Gastrocnemius medialis (tissue), 4 donors: Measurements from ENCODE around the gene UGT1A5.

Experiments
- CTCF ChIP-seq, 5 experiments: fragments of 450-650 bp in 3 of 5; fragments of 200-600 bp in 2 of 5; sonication (generic) in 2 of 5; IDR thresholded peaks in 4 of 5; conservative IDR thresholded peaks in 1 of 5; 1 replicate in 4 of 5; 2 replicates in 1 of 5; pipeline ENCODE4 v1.5.1; 2016 to 2019; ENCODE audit warnings: antibody characterized with exemption in 5 of 5, mild to moderate bottlenecking in 3 of 5, moderate library complexity in 3 of 5
- POLR2A ChIP-seq, 2 donors: fragments of 450-650 bp; IDR thresholded peaks; one replicate each; pipeline ENCODE4 v1.6.1; 2017; ENCODE audit warnings: antibody characterized with exemption in 2 of 2, mild to moderate bottlenecking in 2 of 2, moderate library complexity in 2 of 2

DNA sequence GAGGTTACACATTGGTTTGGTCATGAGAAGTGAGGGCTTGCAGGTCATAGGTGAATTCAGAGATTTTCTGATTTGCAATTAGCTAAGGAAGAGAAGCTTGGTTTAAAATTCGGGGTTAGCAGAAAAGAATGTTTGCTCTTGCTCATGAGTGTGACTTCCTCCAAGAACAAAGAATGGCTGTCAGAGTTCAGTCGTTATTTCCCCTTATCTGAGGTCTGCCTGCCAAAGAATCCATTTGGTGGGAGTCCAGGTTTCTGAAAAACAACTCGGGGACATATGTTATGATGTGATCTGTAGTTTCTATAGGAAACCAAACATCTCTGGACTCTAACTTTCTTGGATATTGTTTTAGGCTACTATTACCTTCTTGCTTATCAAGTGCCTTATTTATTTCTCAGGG lies 23.2 kb upstream of the UGT1A5 start:
- TF ChIP-seq CTCF (IDR thresholded peaks at IDR 0.05 in 4 of 5, conservative IDR thresholded peaks at IDR 0.05 in 1 of 5) (no peak), POLR2A (IDR thresholded peaks at IDR 0.05) (no peak)
